Measurements from ENCODE around the gene MIX23. TPM values are rescaled to one million over a fixed set of nuclear protein-coding genes. Genes with fewer than 3 reads are reported as not detected.

MIX23 gene
- total RNA-seq, 1 experiment from 2014 or later: 94.4 TPM

DNA sequence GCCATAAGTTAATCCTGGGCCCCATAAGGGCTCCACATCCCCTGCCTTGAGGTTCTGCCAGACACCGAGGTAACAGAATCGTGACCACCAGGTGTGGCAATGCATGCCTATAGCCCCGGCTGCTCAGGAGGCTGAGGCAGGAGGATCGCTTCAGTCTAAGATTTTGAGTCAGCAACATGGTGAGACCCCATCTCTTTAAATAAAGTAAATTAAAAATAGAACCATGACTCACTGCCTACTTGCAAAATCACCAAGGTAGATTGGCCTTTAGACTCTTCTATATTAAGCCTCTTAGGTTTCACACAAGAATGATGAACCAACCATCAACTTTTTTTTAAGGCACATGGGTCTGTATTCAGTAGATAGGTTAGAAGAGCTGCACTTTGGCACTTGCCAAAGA lies 23.2 kb upstream of the MIX23 start:
- Mint-ChIP-seq H3K27ac (ENCODE audit: low read depth, unreplicated experiment) (no peak overlapping the region), H3K9me3 (ENCODE audit: unreplicated experiment) (no peaks in the 10 kb centered on the region), H3K27me3 (ENCODE audit: insufficient read depth, unreplicated experiment) (no peaks in the 10 kb centered on the region), H3K36me3 (ENCODE audit: insufficient read depth, unreplicated experiment) (peaks cover 50% of the 10 kb centered on the region), H3K4me3 (ENCODE audit: unreplicated experiment) (no peak overlapping the region), H3K4me1 (ENCODE audit: insufficient read depth, unreplicated experiment) (peaks cover 11% of the 10 kb centered on the region)
- TF ChIP-seq, protein P1, sequence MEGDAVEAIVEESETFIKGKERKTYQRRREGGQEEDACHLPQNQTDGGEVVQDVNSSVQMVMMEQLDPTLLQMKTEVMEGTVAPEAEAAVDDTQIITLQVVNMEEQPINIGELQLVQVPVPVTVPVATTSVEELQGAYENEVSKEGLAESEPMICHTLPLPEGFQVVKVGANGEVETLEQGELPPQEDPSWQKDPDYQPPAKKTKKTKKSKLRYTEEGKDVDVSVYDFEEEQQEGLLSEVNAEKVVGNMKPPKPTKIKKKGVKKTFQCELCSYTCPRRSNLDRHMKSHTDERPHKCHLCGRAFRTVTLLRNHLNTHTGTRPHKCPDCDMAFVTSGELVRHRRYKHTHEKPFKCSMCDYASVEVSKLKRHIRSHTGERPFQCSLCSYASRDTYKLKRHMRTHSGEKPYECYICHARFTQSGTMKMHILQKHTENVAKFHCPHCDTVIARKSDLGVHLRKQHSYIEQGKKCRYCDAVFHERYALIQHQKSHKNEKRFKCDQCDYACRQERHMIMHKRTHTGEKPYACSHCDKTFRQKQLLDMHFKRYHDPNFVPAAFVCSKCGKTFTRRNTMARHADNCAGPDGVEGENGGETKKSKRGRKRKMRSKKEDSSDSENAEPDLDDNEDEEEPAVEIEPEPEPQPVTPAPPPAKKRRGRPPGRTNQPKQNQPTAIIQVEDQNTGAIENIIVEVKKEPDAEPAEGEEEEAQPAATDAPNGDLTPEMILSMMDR (IDR thresholded peaks at IDR 0.05; ENCODE audit: unreplicated experiment): no peak
- ChIA-PET POLR2A (interaction anchor here (2.3 kb wide), 1 partner anchor 9 kb away, joined by 10 read pairs; the partner anchor contains the start of gene WDR5B), CTCF (interaction anchor here (0.6 kb wide), 1 partner anchor 933 kb away, joined by 3 read pairs; no protein-coding TSS in a partner anchor)
- intact Hi-C loops (cut with micrococcal nuclease): no loop called here
- DNase-seq (ENCODE audit: unreplicated experiment): no peak
- no TSS peak for BruUV-seq (replicated peaks)

DNA sequence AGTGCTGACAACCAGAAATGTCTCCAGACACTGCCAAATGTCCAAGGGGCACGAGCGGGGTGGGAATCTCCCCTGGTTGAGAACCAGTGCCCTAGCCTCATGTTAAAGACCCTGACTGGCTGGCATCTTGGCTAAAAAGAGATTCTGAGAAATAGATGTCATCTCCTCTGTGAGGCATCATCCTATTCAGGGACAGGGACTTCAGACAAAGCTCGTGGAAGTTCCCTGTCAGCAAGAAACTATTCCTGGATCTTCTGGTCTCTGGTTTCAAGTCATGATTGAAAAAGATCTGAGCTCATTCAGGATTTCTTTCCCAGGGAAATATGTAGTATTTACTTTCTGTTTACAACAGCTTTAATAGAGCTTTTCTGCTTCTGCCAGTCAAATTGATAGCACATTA lies 22.0 kb upstream of the MIX23 start:
- TF ChIP-seq, protein P1 (IDR thresholded peaks at IDR 0.05; ENCODE audit: unreplicated experiment): no peak
- H3K36me3 Mint-ChIP-seq (ENCODE audit: insufficient read depth, unreplicated experiment): peaks cover 43% of the 10 kb centered on the region
- H3K27ac Mint-ChIP-seq (ENCODE audit: low read depth, unreplicated experiment): no peak overlapping the region
- H3K4me1 Mint-ChIP-seq (ENCODE audit: insufficient read depth, unreplicated experiment): peaks cover 6% of the 10 kb centered on the region
- no peak for DNase-seq (ENCODE audit: unreplicated experiment)
- intact Hi-C loops (cut with micrococcal nuclease): no loop called here
- no peaks in the 10 kb centered on the region for H3K9me3 Mint-ChIP-seq (ENCODE audit: unreplicated experiment)
- no peak overlapping the region for H3K4me3 Mint-ChIP-seq (ENCODE audit: unreplicated experiment)
- H3K27me3 Mint-ChIP-seq (ENCODE audit: insufficient read depth, unreplicated experiment): no peaks in the 10 kb centered on the region
- BruUV-seq (replicated peaks): no TSS peak
- POLR2A ChIA-PET: interaction anchor here (0.7 to 2.3 kb wide), 3 partner anchors 9 to 36 kb away, joined by 3 to 10 read pairs (median 3); partner anchors contain the start of gene WDR5B
- CTCF ChIA-PET: no interaction called here

DNA sequence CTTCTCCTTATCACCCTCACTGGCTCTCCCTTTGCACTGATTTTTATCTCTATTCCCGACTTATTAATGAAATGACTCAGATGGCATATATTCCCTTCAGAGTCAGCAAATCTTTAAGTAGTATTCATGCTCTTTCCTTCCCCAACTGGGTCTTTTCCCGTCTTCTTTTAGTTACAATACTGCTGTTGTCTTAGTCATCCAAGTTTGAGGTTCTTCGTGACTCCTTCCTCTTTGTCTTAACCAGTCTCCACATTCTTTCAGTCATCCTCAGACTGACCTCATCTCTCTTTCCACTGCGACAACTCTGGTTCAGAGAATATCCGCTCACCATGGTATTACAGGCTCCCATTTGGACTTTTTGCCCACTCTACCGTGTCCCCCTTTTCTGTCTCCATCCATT lies 20.5 kb upstream of the MIX23 start:
- no peak overlapping the region for H3K4me3 Mint-ChIP-seq (ENCODE audit: unreplicated experiment)
- no peak for DNase-seq (ENCODE audit: unreplicated experiment)
- peaks cover 6% of the 10 kb centered on the region for H3K4me1 Mint-ChIP-seq (ENCODE audit: insufficient read depth, unreplicated experiment)
- BruUV-seq (replicated peaks): no TSS peak
- CTCF ChIA-PET: interaction anchor here (1.0 kb wide), 1 partner anchor 11 kb away, joined by 3 read pairs; no protein-coding TSS in a partner anchor
- TF ChIP-seq, protein P1 (IDR thresholded peaks at IDR 0.05; ENCODE audit: unreplicated experiment): no peak
- peaks cover 30% of the 10 kb centered on the region for H3K36me3 Mint-ChIP-seq (ENCODE audit: insufficient read depth, unreplicated experiment)
- intact Hi-C loops (cut with micrococcal nuclease): no loop called here
- H3K27me3 Mint-ChIP-seq (ENCODE audit: insufficient read depth, unreplicated experiment): no peaks in the 10 kb centered on the region
- POLR2A ChIA-PET: interaction anchor here (0.7 to 1.0 kb wide), 2 partner anchors 13 to 1076 kb away, joined by 3 read pairs; partner anchors contain the start of gene WDR5B
- H3K9me3 Mint-ChIP-seq (ENCODE audit: unreplicated experiment): no peaks in the 10 kb centered on the region
- no peak overlapping the region for H3K27ac Mint-ChIP-seq (ENCODE audit: low read depth, unreplicated experiment)

DNA sequence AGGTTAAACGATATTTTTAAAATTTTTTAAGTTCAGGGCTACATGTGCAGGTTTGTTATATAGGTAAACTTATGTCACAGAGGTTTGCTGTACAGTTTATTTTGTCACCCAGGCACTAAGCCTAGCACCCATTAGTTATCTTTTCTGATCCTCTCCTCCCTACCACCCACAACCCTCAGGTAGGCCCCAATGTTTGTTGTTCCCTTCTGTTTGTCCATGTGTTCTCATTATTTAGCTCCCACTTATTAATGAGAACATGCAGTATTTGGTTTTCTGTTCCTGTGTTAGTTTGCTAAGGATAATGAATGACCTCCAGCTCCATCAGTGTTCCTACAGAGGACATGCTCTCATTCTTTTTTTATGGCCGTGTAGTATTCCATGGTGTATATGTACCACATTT lies 15.9 kb upstream of the MIX23 start:
- H3K27me3 Mint-ChIP-seq (ENCODE audit: insufficient read depth, unreplicated experiment): no peaks in the 10 kb centered on the region
- peaks cover 19% of the 10 kb centered on the region for H3K4me1 Mint-ChIP-seq (ENCODE audit: insufficient read depth, unreplicated experiment)
- TF ChIP-seq, protein P1 (IDR thresholded peaks at IDR 0.05; ENCODE audit: unreplicated experiment): no peak
- ChIA-PET CTCF (interaction anchor here (0.7 kb wide), 2 partner anchors 91 to 862 kb away, joined by 3 read pairs; no protein-coding TSS in a partner anchor), POLR2A (no interaction called here)
- no peaks in the 10 kb centered on the region for H3K9me3 Mint-ChIP-seq (ENCODE audit: unreplicated experiment)
- intact Hi-C loops (cut with micrococcal nuclease): no loop called here
- no TSS peak for BruUV-seq (replicated peaks)
- no peak overlapping the region for H3K4me3 Mint-ChIP-seq (ENCODE audit: unreplicated experiment)
- DNase-seq (ENCODE audit: unreplicated experiment): no peak
- peaks cover 7% of the 10 kb centered on the region for H3K36me3 Mint-ChIP-seq (ENCODE audit: insufficient read depth, unreplicated experiment)
- H3K27ac Mint-ChIP-seq (ENCODE audit: low read depth, unreplicated experiment): no peak overlapping the region
